Brain microvascular endothelial cell (primary cell): ENCODE data around the gene BMPER.

Source experiments
- DNase-seq: peaks from one replicate; pipeline ENCODE4 v3.0.0-alpha.2; 2020
- H3K27ac ChIP-seq: fragments of 250-450 bp; sonication (Bioruptor Pico); 2 replicates; pipeline ENCODE4 v1.5.1; 2020; ENCODE audit warnings: mild to moderate bottlenecking, moderate library complexity
- H3K27me3 ChIP-seq: fragments of 250-450 bp; sonication (Bioruptor Pico); replicated peaks from 2 replicates; pipeline ENCODE4 v1.5.1; 2020; ENCODE audit warnings: mild to moderate bottlenecking
- H3K36me3 ChIP-seq: fragments of 250-450 bp; sonication (Bioruptor Pico); replicated peaks from 2 replicates; pipeline ENCODE4 v1.5.1; 2020; ENCODE audit warnings: mild to moderate bottlenecking
- H3K4me3 ChIP-seq: 2 replicates; pipeline ENCODE4 v1.5.1; 2011; ENCODE audit warnings: low read depth, mild to moderate bottlenecking, control low read depth, low read length, moderate library complexity
- CTCF ChIP-seq: IDR thresholded peaks from 2 replicates; pipeline ENCODE4 v1.5.1; 2011; ENCODE audit warnings: low read depth, mild to moderate bottlenecking, moderate library complexity, low read length, control low read depth, inconsistent platforms; ENCODE audit errors: missing control alignments
- in situ Hi-C: cut with HindIII; loops from 2 replicates; pipeline ENCODE4 v1.10.0; 2017; ENCODE audit warnings: low sequenced_read_pairs, low pct_ligation_motif_present

Gene BMPER

GRCh38 chr7:34138483-34138882 is 233.1 kb downstream of the BMPER start:
- DNase-seq = no peak
- no peak overlapping the region for H3K4me3 ChIP-seq
- no peaks in the 10 kb centered on the region for H3K27me3 ChIP-seq
- no peaks in the 10 kb centered on the region for H3K36me3 ChIP-seq
- no peak for TF ChIP-seq CTCF
- H3K27ac ChIP-seq = no peak overlapping the region
- in situ Hi-C loops = no loop called here

GRCh38 chr7:34139086-34139485 is 233.7 kb downstream of the BMPER start:
- H3K27ac ChIP-seq = no peak overlapping the region
- H3K36me3 ChIP-seq = no peaks in the 10 kb centered on the region
- in situ Hi-C loops = no loop called here
- no peak for TF ChIP-seq CTCF
- no peak for DNase-seq
- H3K27me3 ChIP-seq = no peaks in the 10 kb centered on the region
- H3K4me3 ChIP-seq = no peak overlapping the region

GRCh38 chr7:34140066-34140465 is 234.7 kb downstream of the BMPER start:
- no peak overlapping the region for H3K27ac ChIP-seq
- in situ Hi-C loops = no loop called here
- no peak for TF ChIP-seq CTCF
- no peak for DNase-seq
- no peaks in the 10 kb centered on the region for H3K36me3 ChIP-seq
- H3K4me3 ChIP-seq = no peak overlapping the region
- no peaks in the 10 kb centered on the region for H3K27me3 ChIP-seq

GRCh38 chr7:34143402-34143801 is 238.1 kb downstream of the BMPER start:
- no peak overlapping the region for H3K27ac ChIP-seq
- no peak for TF ChIP-seq CTCF
- H3K4me3 ChIP-seq = no peak overlapping the region
- H3K27me3 ChIP-seq = no peaks in the 10 kb centered on the region
- no peaks in the 10 kb centered on the region for H3K36me3 ChIP-seq
- no peak for DNase-seq
- in situ Hi-C loops = no loop called here

GRCh38 chr7:34145603-34146002 is 240.3 kb downstream of the BMPER start:
- no peak overlapping the region for H3K27ac ChIP-seq
- no peaks in the 10 kb centered on the region for H3K27me3 ChIP-seq
- TF ChIP-seq CTCF = no peak
- H3K36me3 ChIP-seq = no peaks in the 10 kb centered on the region
- H3K4me3 ChIP-seq = no peak overlapping the region
- DNase-seq = no peak
- in situ Hi-C loops = no loop called here

- DNase-seq = no peak
- in situ Hi-C loops = no loop called here
- no peak overlapping the region for H3K4me3 ChIP-seq
- no peaks in the 10 kb centered on the region for H3K36me3 ChIP-seq
- no peaks in the 10 kb centered on the region for H3K27me3 ChIP-seq
- no peak for TF ChIP-seq CTCF
- H3K27ac ChIP-seq = no peak overlapping the region
Measured at GRCh38 chr7:34153656-34154270, 248.4 kb downstream of the BMPER start.
